Measurements from ENCODE around the gene HSPG2. TPM values are rescaled to one million over a fixed set of nuclear protein-coding genes. Genes with fewer than 3 reads are reported as not detected.

Gene HSPG2
- total and polyA plus RNA-seq, 9 of the 15 experiments (the other 6 are each of a cell fraction or from before 2014, with no cell fraction given) = 0.14 to 160 (median 15.7) TPM

GRCh38 chr1:21782868-21783678, 154.0 kb downstream of the HSPG2 start, which contains the start of gene USP48 (continued):
- TF ChIP-seq E2F8 (IDR thresholded peaks at IDR 0.05; ENCODE audit: low read depth, partially characterized antibody) (peak; percentile 79), MBD2 (IDR thresholded peaks at IDR 0.05; ENCODE audit: borderline replicate concordance, low read depth) (peak; percentile 97; the same call in 1 of the 2 replicates), FOXM1 (IDR thresholded peaks at IDR 0.05; ENCODE audit: low read depth) (peak; percentile 10; the same call in 1 of the 2 replicates), FOXM1 (CRISPR knock-in tag; IDR thresholded peaks at IDR 0.05; ENCODE audit: low read depth) (peak; percentile 93), ZBTB1 (CRISPR knock-in tag; IDR thresholded peaks at IDR 0.05; ENCODE audit: borderline replicate concordance, low read depth) (peak; percentile 97), ZBTB7A (IDR thresholded peaks at IDR 0.05; ENCODE audit: borderline replicate concordance, control insufficient read depth, low read depth, low read length) (peak; percentile 75), YY1 (IDR thresholded peaks at IDR 0.05; ENCODE audit: borderline replicate concordance in 1 of 3, control insufficient read depth in 1 of 3, extremely low read depth in 1 of 3, insufficient read depth in 3 of 3, insufficient read length in 1 of 3, insufficient replicate concordance in 2 of 3, low read depth in 1 of 3, low read length in 2 of 3) (peak in 1 of 3 experiments; percentile 78), GABPB1 (CRISPR knock-in tag; IDR thresholded peaks at IDR 0.05) (peak; percentile 93), IRF1 (CRISPR knock-in tag; IDR thresholded peaks at IDR 0.05; ENCODE audit: borderline replicate concordance) (no peak), BCLAF1 (IDR thresholded peaks at IDR 0.05; ENCODE audit: borderline replicate concordance in 1 of 2, control insufficient read depth in 1 of 2, low read depth in 2 of 2, low read length in 1 of 2) (no peak; a peak in 1 of 4 replicates), HNRNPK (IDR thresholded peaks at IDR 0.05; ENCODE audit: low read depth, low read length, poor library complexity, severe bottlenecking) (peak; percentile 80), NR2C1 (IDR thresholded peaks at IDR 0.05) (peak; percentile 85), NR2C1 (tag; IDR thresholded peaks at IDR 0.05) (no peak), DIDO1 (tag; IDR thresholded peaks at IDR 0.05; ENCODE audit: low read depth) (no peak; the same call in 1 of the 2 replicates), HDAC3 (IDR thresholded peaks at IDR 0.05; ENCODE audit: borderline replicate concordance, partially characterized antibody) (no peak), SREBF2 (CRISPR knock-in tag; IDR thresholded peaks at IDR 0.05) (no peak)
